Uterus (tissue), 4 donors: ENCODE results near the gene NOX4. TPM values are rescaled to one million over a fixed set of nuclear protein-coding genes. Genes with fewer than 3 reads are reported as not detected.

Experiments
- DNase-seq, 2 donors: peaks; one replicate each; pipeline ENCODE4 v3.0.0-alpha.2; 2019 to 2020
- H3K27ac ChIP-seq, 2 donors: fragments of 200-600 bp; sonication (generic); 1 replicate in 1 of 2; 2 replicates in 1 of 2; pipeline ENCODE4 v1.5.1; 2016 to 2018
- H3K27me3 ChIP-seq, 2 donors: fragments of 200-600 bp; sonication (generic); one replicate each; pipeline ENCODE4 v1.5.1; 2018 to 2019; ENCODE audit warnings: control low read depth in 1 of 2
- H3K36me3 ChIP-seq, 2 donors: fragments of 200-600 bp; sonication (generic); one replicate each; pipeline ENCODE4 v1.5.1; 2019; ENCODE audit warnings: control low read depth in 1 of 2
- H3K4me1 ChIP-seq, 2 donors: fragments of 200-600 bp; sonication (generic); one replicate each; pipeline ENCODE4 v1.5.1; 2018 to 2019; ENCODE audit warnings: control low read depth in 1 of 2
- H3K4me3 ChIP-seq, 2 donors: fragments of 200-600 bp; sonication (generic); 1 replicate in 1 of 2; 2 replicates in 1 of 2; pipeline ENCODE4 v1.5.1; 2018 to 2019; ENCODE audit warnings: mild to moderate bottlenecking in 1 of 2
- H3K9me3 ChIP-seq, 2 donors: fragments of 200-600 bp; sonication (generic); one replicate each; pipeline ENCODE4 v1.5.1; 2019; ENCODE audit warnings: control low read depth in 1 of 2
- CTCF ChIP-seq, 4 experiments: fragments of 200-600 bp in 2 of 4; fragments of 450-650 bp in 2 of 4; sonication (generic) in 2 of 4; IDR thresholded peaks; one replicate each; pipeline ENCODE4 v1.5.1; 2016 to 2019; ENCODE audit warnings: antibody characterized with exemption in 4 of 4, mild to moderate bottlenecking in 2 of 4, moderate library complexity in 1 of 4
- POLR2A ChIP-seq, 2 donors: fragments of 450-650 bp; IDR thresholded peaks; one replicate each; pipeline ENCODE4 v1.6.1; 2016; ENCODE audit warnings: antibody characterized with exemption in 2 of 2, mild to moderate bottlenecking in 1 of 2, moderate library complexity in 1 of 2
- intact Hi-C: fragments of 100-400 bp; cut with DNase I; formaldehyde crosslinking; loops from one replicate; pipeline ENCODE4 v1.15.1; 2023; ENCODE audit warnings: low total_unique reads
- total RNA-seq, 4 donors: library from RNA; depleted of rRNA in 3 of 4; stranded (reverse); fragments of >200 nt in 3 of 4; gene quantifications; one replicate each; pipeline versions ENCODE4 v1.1.0 to v1.2.4, GENCODE V29; 2014 to 2023
- donor health status: DM: yes; HTN: yes; CAD: no.

NOX4 gene
- total RNA-seq, 4 donors from 2014 or later = 12.3 to 58.4 (median 27.9) TPM

GRCh38 chr11:89463266-89463780, 27.9 kb downstream of the NOX4 start:
- Histone ChIP-seq H3K4me3 (no peak overlapping the region), H3K27ac (no peak overlapping the region), H3K4me1 (no peaks in the 10 kb centered on the region), H3K9me3 (no peaks in the 10 kb centered on the region), H3K36me3 (no peaks in the 10 kb centered on the region), H3K27me3 (no peaks in the 10 kb centered on the region)
- no peak for TF ChIP-seq CTCF (IDR thresholded peaks at IDR 0.05)
- no peak for TF ChIP-seq POLR2A (IDR thresholded peaks at IDR 0.05)
- DNase-seq = no peak
- intact Hi-C loops = no loop called here

- DNase-seq = no peak
- intact Hi-C loops = no loop called here
- Histone ChIP-seq H3K27ac (no peak overlapping the region), H3K4me3 (no peak overlapping the region), H3K27me3 (no peaks in the 10 kb centered on the region), H3K9me3 (no peaks in the 10 kb centered on the region), H3K36me3 (no peaks in the 10 kb centered on the region), H3K4me1 (no peaks in the 10 kb centered on the region)
- TF ChIP-seq POLR2A (IDR thresholded peaks at IDR 0.05) (no peak), CTCF (IDR thresholded peaks at IDR 0.05) (no peak)
Observed at GRCh38 chr11:89458716-89459115, 32.5 kb downstream of the NOX4 start.

- TF ChIP-seq POLR2A (IDR thresholded peaks at IDR 0.05) (no peak), CTCF (IDR thresholded peaks at IDR 0.05) (no peak)
- H3K27ac ChIP-seq = no peak overlapping the region
- no peaks in the 10 kb centered on the region for H3K4me1 ChIP-seq
- no peak overlapping the region for H3K4me3 ChIP-seq
- no peaks in the 10 kb centered on the region for H3K27me3 ChIP-seq
- H3K9me3 ChIP-seq = no peaks in the 10 kb centered on the region
- H3K36me3 ChIP-seq = no peaks in the 10 kb centered on the region
- no peak for DNase-seq
- intact Hi-C loops = no loop called here
Observed at GRCh38 chr11:89457190-89457589, 34.0 kb downstream of the NOX4 start.

GRCh38 chr11:89456681-89457080, 34.5 kb downstream of the NOX4 start:
- intact Hi-C loops = no loop called here

GRCh38 chr11:89452780-89453179, 38.4 kb downstream of the NOX4 start:
- Histone ChIP-seq H3K27ac (no peak overlapping the region), H3K4me1 (no peaks in the 10 kb centered on the region), H3K4me3 (no peak overlapping the region), H3K9me3 (no peaks in the 10 kb centered on the region), H3K27me3 (no peaks in the 10 kb centered on the region), H3K36me3 (no peaks in the 10 kb centered on the region)
- intact Hi-C loops = no loop called here
- no peak for DNase-seq
- TF ChIP-seq POLR2A (IDR thresholded peaks at IDR 0.05) (no peak), CTCF (IDR thresholded peaks at IDR 0.05) (no peak)

More at GRCh38 chr11:89456681-89457080, 34.5 kb downstream of the NOX4 start:
- no peaks in the 10 kb centered on the region for H3K4me1 ChIP-seq
- H3K27ac ChIP-seq = no peak overlapping the region
- no peaks in the 10 kb centered on the region for H3K36me3 ChIP-seq
- no peaks in the 10 kb centered on the region for H3K9me3 ChIP-seq
- no peaks in the 10 kb centered on the region for H3K27me3 ChIP-seq
- no peak for DNase-seq
- TF ChIP-seq CTCF (IDR thresholded peaks at IDR 0.05) (no peak), POLR2A (IDR thresholded peaks at IDR 0.05) (no peak)
- H3K4me3 ChIP-seq = no peak overlapping the region
